SK-N-MC (cell line): Measurements from ENCODE around the gene WASL.

Experiments used
- EZH2 ChIP-seq: fragments of 200-600 bp; sonication (generic); IDR thresholded peaks from one replicate; pipeline ENCODE4 v1.6.1; 2017; ENCODE audit warnings: antibody characterized with exemption
- FOXP2 ChIP-seq: optimal IDR thresholded peaks from 2 replicates; pipeline ENCODE3; 2011; ENCODE audit warnings: mild to moderate bottlenecking, moderate library complexity; ENCODE audit not compliant: insufficient read depth; ENCODE audit errors: extremely low read length, control extremely low read depth
- POLR2AphosphoS5 ChIP-seq: IDR thresholded peaks from 2 replicates; pipeline ENCODE4 v1.6.1; 2012; ENCODE audit warnings: mild to moderate bottlenecking, low read depth, low read length, borderline replicate concordance

DNA sequence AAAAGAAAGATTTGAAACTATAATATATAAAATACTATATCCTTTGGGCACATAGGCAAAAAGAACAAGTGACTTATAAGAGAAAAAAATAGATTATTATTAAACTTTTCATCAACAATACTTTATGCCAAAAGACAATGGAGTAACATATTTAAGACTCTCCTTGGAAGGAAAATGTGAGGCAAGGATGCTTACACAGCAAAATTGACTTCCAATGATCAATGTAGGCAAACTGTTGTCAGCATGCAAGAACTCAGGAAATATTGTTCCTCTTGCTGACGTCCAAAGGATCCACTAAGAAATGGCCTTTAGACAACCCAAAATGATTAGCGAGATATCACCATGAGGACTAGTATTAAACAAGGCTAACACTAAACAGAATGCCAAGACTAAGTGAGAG, 116.0 kb downstream of the WASL start:
- TF ChIP-seq EZH2, result no peak
- no peak for TF ChIP-seq POLR2AphosphoS5
- TF ChIP-seq FOXP2, result no peak
